GM23338 (cell line): ENCODE results near the gene LIMCH1. TPM values are rescaled to one million over a fixed set of nuclear protein-coding genes. Genes with fewer than 3 reads are reported as not detected.
A peak's percentile ranks its signal among the peaks of the same experiment; 100 is the strongest.

ENCODE experiments used
- ATAC-seq: fragments of 200-7000 bp; cut with Tn5 transposase; 3 replicates; pipeline ENCODE4 v1.9.1; 2020
- DNase-seq: peaks from one replicate; pipeline ENCODE4 v3.0.0-alpha.2; 2015; ENCODE audit warnings: low spot score
- H2AFZ ChIP-seq: fragments of 200-600 bp; sonication (generic); 2 replicates; pipeline ENCODE4 v1.8.0; 2016; ENCODE audit warnings: antibody characterized with exemption, mild to moderate bottlenecking, moderate library complexity
- H3F3A ChIP-seq: fragments of 200-600 bp; sonication (generic); replicated peaks from 2 replicates; pipeline ENCODE4 v1.8.0; 2017; ENCODE audit warnings: antibody characterized with exemption, mixed run types, low read depth
- H3K27ac ChIP-seq: fragments of 200-600 bp; sonication (generic); 2 replicates; pipeline ENCODE4 v1.6.1; 2016; ENCODE audit warnings: low read depth
- H3K27me3 ChIP-seq: fragments of 200-600 bp; sonication (generic); 2 replicates; pipeline ENCODE4 v1.8.0; 2016; ENCODE audit warnings: mild to moderate bottlenecking, mixed run types, moderate library complexity; ENCODE audit not compliant: insufficient read depth
- H3K36me3 ChIP-seq: fragments of 200-600 bp; sonication (generic); 2 replicates; pipeline ENCODE4 v1.8.0; 2016; ENCODE audit warnings: mild to moderate bottlenecking; ENCODE audit not compliant: insufficient read depth
- H3K4me1 ChIP-seq: fragments of 200-600 bp; sonication (generic); 2 replicates; pipeline ENCODE4 v1.8.0; 2016; ENCODE audit warnings: mild to moderate bottlenecking, moderate library complexity; ENCODE audit not compliant: insufficient read depth
- H3K4me2 ChIP-seq: fragments of 200-600 bp; sonication (generic); 2 replicates; pipeline ENCODE4 v1.7.1; 2017; ENCODE audit warnings: mixed run types
- H3K4me3 ChIP-seq: fragments of 200-600 bp; sonication (generic); 2 replicates; pipeline ENCODE4 v1.6.1; 2016; ENCODE audit warnings: mixed run types
- H3K79me2 ChIP-seq: fragments of 200-600 bp; sonication (generic); replicated peaks from 2 replicates; pipeline ENCODE4 v1.8.0; 2017; ENCODE audit warnings: mild to moderate bottlenecking; ENCODE audit not compliant: insufficient read depth
- H3K9me2 ChIP-seq: fragments of 200-600 bp; sonication (generic); 2 replicates; pipeline ENCODE4 v1.8.0; 2017; ENCODE audit not compliant: insufficient read depth
- H4K20me1 ChIP-seq: fragments of 200-600 bp; sonication (generic); replicated peaks from 2 replicates; pipeline ENCODE4 v1.8.0; 2017; ENCODE audit warnings: mild to moderate bottlenecking; ENCODE audit not compliant: insufficient read depth
- H3K27ac Mint-ChIP-seq: 2 replicates; pipeline ENCODE4 v1.8.0; 2020; ENCODE audit warnings: inconsistent platforms, mild to moderate bottlenecking, moderate library complexity, mixed read lengths
- H3K27me3 Mint-ChIP-seq: 3 replicates; pipeline ENCODE4 v1.8.0; 2022; ENCODE audit warnings: low read depth, mild to moderate bottlenecking, moderate library complexity, mixed read lengths, inconsistent platforms; ENCODE audit not compliant: insufficient read depth, poor library complexity
- H3K36me3 Mint-ChIP-seq: 3 replicates; pipeline ENCODE4 v1.8.0; 2021; ENCODE audit warnings: low read depth, mild to moderate bottlenecking, inconsistent platforms, moderate library complexity, mixed read lengths
- H3K4me1 Mint-ChIP-seq: 3 replicates; pipeline ENCODE4 v1.8.0; 2020; ENCODE audit warnings: mild to moderate bottlenecking, inconsistent platforms, mixed read lengths
- H3K4me3 Mint-ChIP-seq: 3 replicates; pipeline ENCODE4 v1.8.0; 2021; ENCODE audit warnings: moderate library complexity, mild to moderate bottlenecking, inconsistent platforms, mixed read lengths
- H3K9me3 Mint-ChIP-seq: 3 replicates; pipeline ENCODE4 v1.8.0; 2020; ENCODE audit warnings: moderate library complexity, mild to moderate bottlenecking, inconsistent platforms, mixed read lengths
- CREB1 ChIP-seq: fragments of 250-450 bp; sonication (Bioruptor Pico); IDR thresholded peaks from 2 replicates; pipeline ENCODE4 v1.5.0; 2020; ENCODE audit warnings: low read depth, mild to moderate bottlenecking, moderate library complexity
- EZH2phosphoT487 ChIP-seq: fragments of 200-600 bp; sonication (generic); IDR thresholded peaks from one replicate; pipeline ENCODE4 v1.8.1; 2018; ENCODE audit warnings: antibody characterized with exemption; ENCODE audit not compliant: unreplicated experiment
- ZNF114 ChIP-seq: fragments of 250-450 bp; sonication (Bioruptor Pico); IDR thresholded peaks from 2 replicates; pipeline ENCODE4 v1.5.0; 2020; ENCODE audit warnings: mild to moderate bottlenecking, moderate library complexity
- polyA plus RNA-seq: library from polyadenylated mRNA; unstranded; fragments of >200 nt; fragmentation: Nextera tagmentation; extraction: Ambion mirVana; gene quantifications from 2 replicates; pipeline ENCODE4 v1.2.1, GENCODE V29; 2016
- total RNA-seq: library from RNA; depleted of rRNA; stranded (reverse); fragments of >200 nt; shearing (Covaris generic); gene quantifications from 2 replicates; pipeline ENCODE4 v1.2.3, GENCODE V29; 2014
- TF ChIP-seq, protein P1 (sequence below): IDR thresholded peaks from 2 replicates; pipeline ENCODE4 v1.6.1; 2016; ENCODE audit warnings: antibody characterized with exemption
- TF ChIP-seq, protein P2 (sequence below): fragments of 250-450 bp; sonication (Bioruptor Pico); IDR thresholded peaks from 2 replicates; pipeline ENCODE4 v1.5.0; 2020; ENCODE audit warnings: mild to moderate bottlenecking, moderate library complexity

LIMCH1 gene
- total and polyA plus RNA-seq, 2 experiments from 2014 or later, result 1.5 TPM

DNA sequence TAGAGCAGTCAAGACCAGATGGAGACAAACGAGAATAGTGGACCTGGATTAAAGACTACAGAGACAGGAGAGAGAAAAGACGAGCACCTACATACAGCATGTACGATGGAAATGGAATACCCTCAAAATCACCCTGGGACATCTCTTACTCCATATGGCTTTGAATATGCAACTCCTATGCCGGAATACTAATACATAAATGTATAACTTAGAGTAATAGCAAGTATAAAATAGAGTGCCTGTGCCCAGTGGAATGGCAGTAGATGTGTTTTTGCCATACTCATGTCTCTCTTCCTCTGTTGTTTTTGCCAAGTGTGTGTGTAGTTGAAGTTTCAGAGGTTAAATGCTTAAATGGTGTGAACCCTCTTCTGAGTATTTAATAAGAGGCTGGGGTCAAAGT, 39.8 kb upstream of the LIMCH1 start:
- H3K79me2 ChIP-seq, result no peaks in the 10 kb centered on the region
- no peak overlapping the region for H3K4me2 ChIP-seq
- no peaks in the 10 kb centered on the region; the same call in 2 of the 3 replicates for H3K4me1 Mint-ChIP-seq
- no peaks in the 10 kb centered on the region for H4K20me1 ChIP-seq
- no peaks in the 10 kb centered on the region for H3F3A ChIP-seq
- no peak overlapping the region for H3K27ac ChIP-seq
- no peak for ATAC-seq
- H3K27me3 Mint-ChIP-seq, result no peaks in the 10 kb centered on the region
- no peak overlapping the region for H3K27ac Mint-ChIP-seq
- no peak overlapping the region for H3K4me3 Mint-ChIP-seq
- no peak for DNase-seq
- H3K27me3 ChIP-seq, result no peaks in the 10 kb centered on the region
- no peak overlapping the region for H3K4me3 ChIP-seq
- H3K36me3 ChIP-seq, result no peaks in the 10 kb centered on the region
- peaks cover 8% of the 10 kb centered on the region for H3K9me2 ChIP-seq
- TF ChIP-seq, protein P1, sequence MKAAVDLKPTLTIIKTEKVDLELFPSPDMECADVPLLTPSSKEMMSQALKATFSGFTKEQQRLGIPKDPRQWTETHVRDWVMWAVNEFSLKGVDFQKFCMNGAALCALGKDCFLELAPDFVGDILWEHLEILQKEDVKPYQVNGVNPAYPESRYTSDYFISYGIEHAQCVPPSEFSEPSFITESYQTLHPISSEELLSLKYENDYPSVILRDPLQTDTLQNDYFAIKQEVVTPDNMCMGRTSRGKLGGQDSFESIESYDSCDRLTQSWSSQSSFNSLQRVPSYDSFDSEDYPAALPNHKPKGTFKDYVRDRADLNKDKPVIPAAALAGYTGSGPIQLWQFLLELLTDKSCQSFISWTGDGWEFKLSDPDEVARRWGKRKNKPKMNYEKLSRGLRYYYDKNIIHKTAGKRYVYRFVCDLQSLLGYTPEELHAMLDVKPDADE, result no peak
- TF ChIP-seq CREB1, result no peak
- no peak for TF ChIP-seq EZH2phosphoT487
- no peaks in the 10 kb centered on the region for H3K4me1 ChIP-seq
- H3K9me3 Mint-ChIP-seq, result peaks cover 3% of the 10 kb centered on the region; the same call in 1 of the 3 replicates
- H2AFZ ChIP-seq, result no peak overlapping the region
- H3K36me3 Mint-ChIP-seq, result no peaks in the 10 kb centered on the region

DNA sequence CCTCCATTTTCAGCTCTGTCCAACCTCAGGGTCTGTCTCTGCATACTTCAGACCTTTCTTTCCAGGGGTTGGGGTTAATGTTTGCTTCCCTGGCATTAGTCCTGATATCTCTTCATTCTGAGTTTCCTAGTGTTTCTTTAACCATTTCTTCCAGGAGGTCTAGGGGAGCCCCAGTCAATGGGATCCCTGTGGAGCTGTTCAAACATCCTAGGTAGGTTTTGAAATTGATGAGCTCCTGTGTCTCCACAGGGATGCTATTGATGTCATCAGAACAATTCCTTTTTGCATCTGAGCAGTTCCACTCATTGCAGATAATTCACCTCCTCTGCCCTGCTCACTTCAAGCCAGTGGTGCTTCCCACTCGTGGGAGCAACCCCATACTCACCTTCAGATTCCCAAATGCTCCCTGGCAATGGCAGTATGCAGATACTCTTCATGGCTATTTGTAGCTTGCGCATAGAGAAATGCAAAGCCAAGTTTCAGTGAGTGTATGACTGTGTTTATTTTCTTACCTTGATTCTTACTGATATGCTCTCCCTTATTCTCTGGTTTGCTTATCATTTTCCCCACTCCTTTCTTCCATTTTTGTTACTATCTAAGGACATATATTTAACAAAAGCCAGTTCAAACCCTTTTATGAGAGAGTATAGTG, 33.7 kb upstream of the LIMCH1 start:
- Histone ChIP-seq H3K4me3 (no peak overlapping the region), H2AFZ (no peak overlapping the region), H3K27me3 (no peaks in the 10 kb centered on the region), H3K9me2 (peaks cover 25% of the 10 kb centered on the region), H3K4me2 (0 out of 2 replicates have a peak overlapping the region, but pooled peaks have one; percentile 60), H4K20me1 (no peaks in the 10 kb centered on the region), H3K79me2 (no peaks in the 10 kb centered on the region), H3K36me3 (no peaks in the 10 kb centered on the region), H3K27ac (no peak overlapping the region), H3K4me1 (peaks cover 10% of the 10 kb centered on the region), H3F3A (no peaks in the 10 kb centered on the region)
- ATAC-seq, result peak; percentile 90
- H3K27me3 Mint-ChIP-seq, result no peaks in the 10 kb centered on the region
- peaks cover 11% of the 10 kb centered on the region for H3K4me1 Mint-ChIP-seq
- no peaks in the 10 kb centered on the region for H3K36me3 Mint-ChIP-seq
- H3K9me3 Mint-ChIP-seq, result no peaks in the 10 kb centered on the region
- DNase-seq, result no peak
- no peak overlapping the region for H3K27ac Mint-ChIP-seq
- no peak for TF ChIP-seq CREB1
- no peak for TF ChIP-seq ZNF114 (CRISPR knock-in tag)
- TF ChIP-seq, protein P2, sequence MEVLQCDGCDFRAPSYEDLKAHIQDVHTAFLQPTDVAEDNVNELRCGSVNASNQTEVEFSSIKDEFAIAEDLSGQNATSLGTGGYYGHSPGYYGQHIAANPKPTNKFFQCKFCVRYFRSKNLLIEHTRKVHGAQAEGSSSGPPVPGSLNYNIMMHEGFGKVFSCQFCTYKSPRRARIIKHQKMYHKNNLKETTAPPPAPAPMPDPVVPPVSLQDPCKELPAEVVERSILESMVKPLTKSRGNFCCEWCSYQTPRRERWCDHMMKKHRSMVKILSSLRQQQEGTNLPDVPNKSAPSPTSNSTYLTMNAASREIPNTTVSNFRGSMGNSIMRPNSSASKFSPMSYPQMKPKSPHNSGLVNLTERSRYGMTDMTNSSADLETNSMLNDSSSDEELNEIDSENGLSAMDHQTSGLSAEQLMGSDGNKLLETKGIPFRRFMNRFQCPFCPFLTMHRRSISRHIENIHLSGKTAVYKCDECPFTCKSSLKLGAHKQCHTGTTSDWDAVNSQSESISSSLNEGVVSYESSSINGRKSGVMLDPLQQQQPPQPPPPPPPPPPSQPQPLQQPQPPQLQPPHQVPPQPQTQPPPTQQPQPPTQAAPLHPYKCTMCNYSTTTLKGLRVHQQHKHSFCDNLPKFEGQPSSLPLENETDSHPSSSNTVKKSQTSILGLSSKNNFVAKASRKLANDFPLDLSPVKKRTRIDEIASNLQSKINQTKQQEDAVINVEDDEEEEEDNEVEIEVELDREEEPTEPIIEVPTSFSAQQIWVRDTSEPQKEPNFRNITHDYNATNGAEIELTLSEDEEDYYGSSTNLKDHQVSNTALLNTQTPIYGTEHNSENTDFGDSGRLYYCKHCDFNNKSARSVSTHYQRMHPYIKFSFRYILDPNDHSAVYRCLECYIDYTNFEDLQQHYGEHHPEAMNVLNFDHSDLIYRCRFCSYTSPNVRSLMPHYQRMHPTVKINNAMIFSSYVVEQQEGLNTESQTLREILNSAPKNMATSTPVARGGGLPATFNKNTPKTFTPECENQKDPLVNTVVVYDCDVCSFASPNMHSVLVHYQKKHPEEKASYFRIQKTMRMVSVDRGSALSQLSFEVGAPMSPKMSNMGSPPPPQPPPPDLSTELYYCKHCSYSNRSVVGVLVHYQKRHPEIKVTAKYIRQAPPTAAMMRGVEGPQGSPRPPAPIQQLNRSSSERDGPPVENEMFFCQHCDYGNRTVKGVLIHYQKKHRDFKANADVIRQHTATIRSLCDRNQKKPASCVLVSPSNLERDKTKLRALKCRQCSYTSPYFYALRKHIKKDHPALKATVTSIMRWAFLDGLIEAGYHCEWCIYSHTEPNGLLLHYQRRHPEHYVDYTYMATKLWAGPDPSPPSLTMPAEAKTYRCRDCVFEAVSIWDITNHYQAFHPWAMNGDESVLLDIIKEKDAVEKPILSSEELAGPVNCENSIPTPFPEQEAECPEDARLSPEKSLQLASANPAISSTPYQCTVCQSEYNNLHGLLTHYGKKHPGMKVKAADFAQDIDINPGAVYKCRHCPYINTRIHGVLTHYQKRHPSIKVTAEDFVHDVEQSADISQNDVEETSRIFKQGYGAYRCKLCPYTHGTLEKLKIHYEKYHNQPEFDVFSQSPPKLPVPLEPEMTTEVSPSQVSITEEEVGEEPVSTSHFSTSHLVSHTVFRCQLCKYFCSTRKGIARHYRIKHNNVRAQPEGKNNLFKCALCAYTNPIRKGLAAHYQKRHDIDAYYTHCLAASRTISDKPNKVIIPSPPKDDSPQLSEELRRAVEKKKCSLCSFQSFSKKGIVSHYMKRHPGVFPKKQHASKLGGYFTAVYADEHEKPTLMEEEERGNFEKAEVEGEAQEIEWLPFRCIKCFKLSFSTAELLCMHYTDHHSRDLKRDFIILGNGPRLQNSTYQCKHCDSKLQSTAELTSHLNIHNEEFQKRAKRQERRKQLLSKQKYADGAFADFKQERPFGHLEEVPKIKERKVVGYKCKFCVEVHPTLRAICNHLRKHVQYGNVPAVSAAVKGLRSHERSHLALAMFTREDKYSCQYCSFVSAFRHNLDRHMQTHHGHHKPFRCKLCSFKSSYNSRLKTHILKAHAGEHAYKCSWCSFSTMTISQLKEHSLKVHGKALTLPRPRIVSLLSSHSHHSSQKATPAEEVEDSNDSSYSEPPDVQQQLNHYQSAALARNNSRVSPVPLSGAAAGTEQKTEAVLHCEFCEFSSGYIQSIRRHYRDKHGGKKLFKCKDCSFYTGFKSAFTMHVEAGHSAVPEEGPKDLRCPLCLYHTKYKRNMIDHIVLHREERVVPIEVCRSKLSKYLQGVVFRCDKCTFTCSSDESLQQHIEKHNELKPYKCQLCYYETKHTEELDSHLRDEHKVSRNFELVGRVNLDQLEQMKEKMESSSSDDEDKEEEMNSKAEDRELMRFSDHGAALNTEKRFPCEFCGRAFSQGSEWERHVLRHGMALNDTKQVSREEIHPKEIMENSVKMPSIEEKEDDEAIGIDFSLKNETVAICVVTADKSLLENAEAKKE (CRISPR knock-in tag), result peak; percentile 69; the same call in 1 of the 2 replicates
- H3K4me3 Mint-ChIP-seq, result no peak overlapping the region
